HL-60/S4 treated with phorbol 12-myristate 13-acetate at 8.2 ng/mL for 4 days and 3 days (cell line): Measurements from ENCODE around the gene SERINC3.

Source experiments
- in situ Hi-C: fragments of 300-500 bp; cut with MboI; formaldehyde crosslinking; loops from 2 replicates; pipeline ENCODE4 v1.15.0; 2022; ENCODE audit warnings: low sequenced_read_pairs

SERINC3 gene

DNA sequence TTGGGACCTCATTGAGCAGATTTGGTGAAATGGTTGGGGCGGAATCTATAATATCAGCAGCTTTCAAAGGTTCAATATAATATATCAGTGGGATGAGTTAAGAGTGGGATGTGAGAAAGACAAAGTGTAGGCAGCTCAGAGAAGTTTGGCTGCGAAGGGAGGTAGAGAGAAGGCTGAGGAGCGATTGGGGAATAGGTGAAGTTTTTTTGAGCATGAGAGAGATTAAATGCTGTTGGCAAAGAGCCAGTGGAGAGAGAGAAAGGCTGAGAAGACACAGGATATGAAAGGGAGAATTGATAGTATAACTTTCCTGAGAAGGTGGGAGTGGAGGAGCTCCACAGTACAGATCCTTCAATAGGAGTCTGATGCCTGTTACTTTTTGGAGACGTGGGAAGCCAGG, 12.1 kb upstream of the SERINC3 start:
- in situ Hi-C loops: no loop called here

- in situ Hi-C loops: no loop called here
Measured at GRCh38 chr20:44532981-44533331, 11.1 kb upstream of the SERINC3 start.

- in situ Hi-C loops: no loop called here
Measured at GRCh38 chr20:44532259-44532980, 10.6 kb upstream of the SERINC3 start.

DNA sequence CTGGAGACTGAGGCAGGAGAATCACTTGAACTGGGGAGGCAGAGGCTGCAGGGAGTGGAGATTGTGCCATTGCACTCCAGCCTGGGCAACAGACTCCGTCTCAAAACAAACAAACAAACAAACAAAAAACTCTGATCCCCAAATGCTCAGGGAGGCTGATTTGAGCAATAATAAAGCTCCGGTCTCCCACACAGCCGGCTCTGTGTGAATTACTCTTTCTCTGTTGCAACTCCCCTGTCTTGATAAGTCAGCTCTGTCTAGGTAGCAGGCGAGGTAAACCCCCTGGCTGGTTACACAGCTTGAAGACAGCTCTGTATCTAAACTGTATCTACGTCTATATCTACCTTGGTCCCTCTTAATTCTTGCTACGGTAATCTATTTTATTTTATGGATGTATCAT, 6.4 kb upstream of the SERINC3 start:
- in situ Hi-C loops: no loop called here

DNA sequence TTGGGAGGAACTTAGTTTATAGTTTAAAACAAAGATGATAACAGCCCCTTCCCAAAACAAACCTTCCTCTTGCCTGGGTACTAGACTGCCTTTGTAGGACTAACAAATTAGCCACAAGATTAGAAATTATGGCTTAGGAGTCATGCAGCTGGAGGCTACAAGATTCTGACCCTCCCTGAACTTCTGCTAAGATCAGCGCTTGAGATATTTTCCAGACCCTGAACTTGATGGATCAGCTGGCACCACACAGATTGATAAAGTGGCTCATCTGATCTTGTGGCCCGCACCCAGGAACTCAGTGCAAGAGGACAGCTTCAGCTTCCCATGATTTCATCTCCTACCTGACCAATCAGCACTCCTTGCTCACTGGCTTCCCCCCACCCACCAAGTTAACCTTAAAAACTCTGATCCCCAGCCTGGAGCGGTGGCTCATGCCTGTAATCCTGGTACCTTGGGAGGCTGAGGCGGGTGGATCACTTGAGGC, 5.9 kb upstream of the SERINC3 start:
- in situ Hi-C loops: no loop called here

- in situ Hi-C loops: no loop called here
Measured at GRCh38 chr20:44526129-44526528, 4.3 kb upstream of the SERINC3 start.

GRCh38 chr20:44523746-44524145, 1.9 kb upstream of the SERINC3 start:
- in situ Hi-C loops: no loop called here

GRCh38 chr20:44522841-44523240, 971 bp upstream of the SERINC3 start:
- in situ Hi-C loops: no loop called here

DNA sequence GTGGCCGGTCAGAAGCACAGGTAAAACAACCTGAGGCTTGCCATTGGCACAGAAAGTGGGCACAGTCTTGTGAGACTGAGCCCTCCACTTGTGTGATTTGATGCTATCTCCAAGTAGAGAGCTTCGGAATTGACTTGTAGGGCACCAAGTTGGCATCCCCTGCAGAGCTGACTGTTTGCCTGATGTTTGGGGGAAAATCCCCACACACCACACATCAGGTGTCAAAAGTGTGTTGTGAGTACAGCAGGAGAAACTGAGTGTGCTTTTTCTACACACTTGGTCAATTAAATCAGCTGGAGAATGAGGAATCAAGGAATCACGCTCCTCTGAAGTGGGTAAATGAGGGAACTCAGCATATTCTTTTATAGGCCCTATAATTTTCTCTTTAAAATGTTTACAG, 989 bp downstream of the SERINC3 start:
- in situ Hi-C loops: no loop called here

DNA sequence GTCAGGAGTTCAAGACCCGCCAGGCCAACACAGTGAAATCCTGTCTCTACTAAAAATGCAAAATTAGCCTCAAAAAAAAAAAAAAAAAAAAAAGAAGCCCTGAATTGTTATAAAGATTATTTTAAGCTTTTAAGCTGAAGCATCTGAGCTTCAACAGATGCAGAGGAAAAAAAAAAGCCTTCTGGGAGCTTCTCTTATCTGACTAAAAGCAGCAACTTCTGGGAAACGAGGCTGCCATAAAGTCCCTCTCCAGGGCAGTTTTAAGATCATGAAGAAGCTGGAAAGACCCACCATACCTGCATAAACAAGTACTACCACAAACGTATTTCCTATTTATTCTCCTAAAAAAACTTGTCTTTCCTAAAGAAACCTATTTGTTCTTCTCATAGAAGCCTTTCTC, 3.6 kb downstream of the SERINC3 start:
- in situ Hi-C loops: no loop called here

DNA sequence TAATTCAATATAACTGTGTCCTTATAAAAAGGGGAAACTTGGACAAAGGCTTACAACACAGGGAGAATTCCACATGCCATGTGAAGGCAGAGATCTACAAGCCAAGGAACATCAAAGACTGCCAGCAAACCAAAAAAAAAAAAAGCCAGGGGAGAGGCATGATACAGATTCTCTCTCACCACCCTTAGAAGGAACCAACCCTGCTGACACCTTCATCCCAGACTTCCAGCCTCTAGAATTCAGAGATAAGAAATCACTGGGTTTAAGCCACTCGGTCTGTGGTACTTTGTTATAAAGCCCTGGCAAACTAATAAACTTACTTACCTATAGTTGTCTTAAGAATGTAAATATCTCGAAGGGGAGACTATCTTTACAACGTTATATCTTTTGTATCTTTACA, 4.4 kb downstream of the SERINC3 start:
- in situ Hi-C loops: no loop called here

- in situ Hi-C loops: no loop called here
Measured at GRCh38 chr20:44516491-44516890, 5.4 kb downstream of the SERINC3 start.

DNA sequence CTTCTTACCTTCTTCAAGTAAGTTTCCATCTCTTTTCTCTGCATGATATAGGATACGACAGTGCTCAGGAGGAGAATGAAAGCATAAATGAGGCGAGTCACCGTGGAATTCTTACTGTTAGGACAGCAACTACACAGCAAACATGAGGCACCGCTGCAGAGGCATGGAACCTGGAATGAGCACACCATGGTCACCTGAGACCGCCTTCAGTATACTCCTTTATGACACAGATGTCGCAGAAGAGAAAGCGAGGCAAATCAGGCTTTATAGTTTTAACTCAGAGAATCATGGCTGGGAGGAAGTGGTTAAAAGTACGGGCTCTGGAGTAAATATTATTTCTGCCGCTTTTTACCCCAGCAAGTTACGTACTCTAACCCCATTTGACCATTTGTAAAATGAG, 8.0 kb downstream of the SERINC3 start:
- in situ Hi-C loops: no loop called here

GRCh38 chr20:44509762-44510161, 12.1 kb downstream of the SERINC3 start:
- in situ Hi-C loops: no loop called here

- in situ Hi-C loops: no loop called here
Measured at GRCh38 chr20:44504402-44505307, 17.2 kb downstream of the SERINC3 start.

DNA sequence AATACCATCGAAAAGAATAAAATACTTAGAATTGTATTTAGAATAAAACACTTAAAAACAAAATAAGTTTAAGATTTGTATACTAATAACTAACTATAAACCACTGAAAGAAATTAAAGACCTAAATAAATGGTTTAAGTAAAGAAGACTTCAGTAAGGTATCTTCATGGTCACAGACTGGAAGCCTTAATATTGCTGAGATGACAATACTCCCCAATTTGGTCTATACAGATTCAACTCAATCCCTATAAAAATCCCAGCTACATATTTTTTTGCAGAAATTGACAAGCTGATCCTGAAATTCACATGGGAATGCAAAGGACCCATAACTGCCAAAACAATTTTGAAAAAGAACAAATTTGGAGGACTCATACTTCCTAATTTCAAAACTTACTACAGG, 18.9 kb downstream of the SERINC3 start:
- in situ Hi-C loops: no loop called here

DNA sequence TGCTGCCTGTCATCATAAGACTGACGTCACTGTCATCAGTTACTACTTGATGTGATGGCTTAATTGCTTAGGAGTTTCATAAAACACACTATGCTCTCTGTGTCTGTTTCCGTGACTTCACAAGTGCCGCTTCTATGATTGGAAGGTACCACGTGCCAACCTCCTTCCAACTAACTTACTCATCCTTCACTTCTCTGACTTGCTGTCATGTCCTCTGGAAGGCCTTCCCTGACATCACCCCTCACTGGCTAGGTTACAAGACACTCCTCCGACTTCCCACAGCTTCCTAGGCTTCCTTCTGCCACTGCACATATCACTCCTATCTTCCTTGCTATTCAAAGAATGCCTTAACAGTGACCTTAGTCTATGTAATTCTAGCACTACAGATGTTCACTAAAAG, 20.4 kb downstream of the SERINC3 start:
- in situ Hi-C loops: no loop called here

DNA sequence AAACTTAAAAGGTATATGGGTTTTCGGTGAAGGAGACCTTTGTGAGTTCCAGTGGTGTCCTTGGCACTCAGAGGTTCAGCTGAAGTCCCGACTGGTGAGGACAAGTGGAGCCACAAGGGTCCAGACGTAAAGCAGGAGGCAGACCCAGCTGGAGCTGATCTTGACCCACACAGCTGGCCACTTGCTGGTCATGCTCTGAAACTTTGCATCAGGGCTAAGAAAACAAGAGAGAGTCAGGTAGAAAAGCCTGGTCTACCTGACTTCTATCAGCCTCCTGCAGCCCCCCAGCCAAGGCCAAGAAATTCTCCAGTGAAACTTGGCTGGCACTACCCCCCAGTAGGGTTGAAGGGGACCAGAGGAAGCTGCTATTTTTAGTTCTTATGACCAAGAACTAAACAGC, 21.6 kb downstream of the SERINC3 start:
- in situ Hi-C loops: no loop called here

DNA sequence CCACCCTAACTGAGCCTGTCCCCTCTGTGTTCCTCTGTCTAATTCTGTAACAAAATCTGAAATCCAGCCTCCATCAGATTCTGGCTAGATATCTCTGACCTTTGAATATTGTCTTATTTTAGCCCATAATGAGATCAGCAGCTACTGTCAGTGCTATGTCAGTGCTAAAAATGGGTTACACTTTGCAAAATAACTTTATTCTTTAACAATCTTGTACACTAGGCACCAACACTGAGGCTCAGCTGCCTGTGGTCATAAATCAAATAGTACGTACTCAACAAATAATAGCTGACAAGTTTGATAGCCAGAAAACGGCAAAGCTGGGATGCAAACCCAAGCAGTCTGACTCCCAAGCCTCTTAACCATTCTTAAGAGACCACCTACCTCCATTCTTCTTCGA, 24.1 kb downstream of the SERINC3 start:
- in situ Hi-C loops: no loop called here

- in situ Hi-C loops: no loop called here
Measured at GRCh38 chr20:44496976-44497375, 24.9 kb downstream of the SERINC3 start.

DNA sequence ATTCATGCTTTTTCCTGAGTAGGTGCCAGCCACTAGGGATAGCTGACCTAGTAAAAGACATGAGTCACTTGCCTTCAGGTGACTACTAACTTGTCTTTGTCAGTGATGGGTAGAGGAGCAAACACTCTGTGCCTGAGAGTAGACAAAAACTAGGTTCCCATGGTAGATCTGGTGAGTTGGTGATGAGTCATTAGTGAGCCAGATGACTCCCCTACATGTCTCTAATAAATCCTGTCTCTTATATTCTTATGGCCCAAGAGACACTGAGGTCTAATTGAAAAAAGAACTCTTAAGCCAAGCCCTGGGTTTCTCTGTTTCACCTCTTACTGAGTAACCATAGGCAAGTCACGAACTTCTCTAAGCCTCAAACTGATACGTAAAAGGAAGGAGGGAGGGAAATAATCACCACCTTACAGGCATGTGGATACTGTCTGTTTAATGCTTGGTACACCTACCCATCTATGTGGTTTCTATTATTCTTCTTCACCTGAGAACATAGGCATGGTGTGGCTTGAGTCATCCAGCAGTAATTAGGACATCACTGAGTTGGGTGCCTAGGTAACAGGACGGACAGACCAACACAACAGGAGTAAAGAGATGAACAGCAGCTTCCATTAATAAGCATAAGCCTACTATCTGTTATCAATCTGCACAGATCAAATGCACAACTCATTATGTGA, 25.9 kb downstream of the SERINC3 start:
- in situ Hi-C loops: no loop called here

- in situ Hi-C loops: no loop called here
Measured at GRCh38 chr20:44495257-44495656, 26.6 kb downstream of the SERINC3 start.
